PC-9 (cell line): ENCODE data around the gene AK3.

ENCODE experiments used
- EZH2 ChIP-seq: fragments of 200-600 bp; sonication (generic); IDR thresholded peaks from 2 replicates; pipeline ENCODE4 v1.8.0; 2017; ENCODE audit warnings: antibody characterized with exemption, low read depth
- TF ChIP-seq, protein P1 (sequence below): fragments of 200-600 bp; sonication (generic); conservative IDR thresholded peaks from 2 replicates; pipeline ENCODE4 v1.6.1; 2017; ENCODE audit warnings: mixed run types, antibody characterized with exemption, mild to moderate bottlenecking, moderate library complexity

DNA sequence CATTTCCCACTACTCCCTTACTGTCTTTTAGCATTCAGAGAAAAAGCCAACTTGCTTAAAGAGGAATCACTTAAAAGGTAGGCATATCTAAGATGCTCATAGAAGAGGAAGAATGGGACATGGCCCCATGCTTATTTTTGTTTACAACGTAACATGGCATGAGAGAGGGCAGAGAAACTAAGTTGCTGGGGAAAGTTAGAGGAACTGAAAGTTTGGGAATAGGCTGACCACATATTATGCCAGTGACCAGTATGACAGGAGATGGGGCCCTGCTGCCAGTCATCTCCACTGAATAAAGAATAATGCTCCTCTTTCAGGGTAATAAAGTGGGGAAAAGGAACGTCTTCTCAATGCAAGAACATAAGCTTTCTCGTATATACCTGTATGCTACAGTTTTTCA, 77.0 kb downstream of the AK3 start:
- TF ChIP-seq, protein P1, sequence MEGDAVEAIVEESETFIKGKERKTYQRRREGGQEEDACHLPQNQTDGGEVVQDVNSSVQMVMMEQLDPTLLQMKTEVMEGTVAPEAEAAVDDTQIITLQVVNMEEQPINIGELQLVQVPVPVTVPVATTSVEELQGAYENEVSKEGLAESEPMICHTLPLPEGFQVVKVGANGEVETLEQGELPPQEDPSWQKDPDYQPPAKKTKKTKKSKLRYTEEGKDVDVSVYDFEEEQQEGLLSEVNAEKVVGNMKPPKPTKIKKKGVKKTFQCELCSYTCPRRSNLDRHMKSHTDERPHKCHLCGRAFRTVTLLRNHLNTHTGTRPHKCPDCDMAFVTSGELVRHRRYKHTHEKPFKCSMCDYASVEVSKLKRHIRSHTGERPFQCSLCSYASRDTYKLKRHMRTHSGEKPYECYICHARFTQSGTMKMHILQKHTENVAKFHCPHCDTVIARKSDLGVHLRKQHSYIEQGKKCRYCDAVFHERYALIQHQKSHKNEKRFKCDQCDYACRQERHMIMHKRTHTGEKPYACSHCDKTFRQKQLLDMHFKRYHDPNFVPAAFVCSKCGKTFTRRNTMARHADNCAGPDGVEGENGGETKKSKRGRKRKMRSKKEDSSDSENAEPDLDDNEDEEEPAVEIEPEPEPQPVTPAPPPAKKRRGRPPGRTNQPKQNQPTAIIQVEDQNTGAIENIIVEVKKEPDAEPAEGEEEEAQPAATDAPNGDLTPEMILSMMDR, result no peak
- no peak for TF ChIP-seq EZH2
